NCI-H2196 treated with DMSO at 0.1 percent for 48 hours (cell line): Measurements from ENCODE around the gene CDNF.
"Not testable (repeated sequence)": the region's sequence is repeated elsewhere in the genome, so short reads cannot be mapped to it uniquely, and the experiment has no call there.

Source experiments
- DNase-seq: peaks from one replicate; lab custom pipeline; 2025; ENCODE audit not compliant: unreplicated experiment; lab: John Stamatoyannopoulos, UW

CDNF gene

GRCh38 chr10:14839305-14839695 lies 1.5 kb upstream of the CDNF start:
- no peak for DNase-seq

DNA sequence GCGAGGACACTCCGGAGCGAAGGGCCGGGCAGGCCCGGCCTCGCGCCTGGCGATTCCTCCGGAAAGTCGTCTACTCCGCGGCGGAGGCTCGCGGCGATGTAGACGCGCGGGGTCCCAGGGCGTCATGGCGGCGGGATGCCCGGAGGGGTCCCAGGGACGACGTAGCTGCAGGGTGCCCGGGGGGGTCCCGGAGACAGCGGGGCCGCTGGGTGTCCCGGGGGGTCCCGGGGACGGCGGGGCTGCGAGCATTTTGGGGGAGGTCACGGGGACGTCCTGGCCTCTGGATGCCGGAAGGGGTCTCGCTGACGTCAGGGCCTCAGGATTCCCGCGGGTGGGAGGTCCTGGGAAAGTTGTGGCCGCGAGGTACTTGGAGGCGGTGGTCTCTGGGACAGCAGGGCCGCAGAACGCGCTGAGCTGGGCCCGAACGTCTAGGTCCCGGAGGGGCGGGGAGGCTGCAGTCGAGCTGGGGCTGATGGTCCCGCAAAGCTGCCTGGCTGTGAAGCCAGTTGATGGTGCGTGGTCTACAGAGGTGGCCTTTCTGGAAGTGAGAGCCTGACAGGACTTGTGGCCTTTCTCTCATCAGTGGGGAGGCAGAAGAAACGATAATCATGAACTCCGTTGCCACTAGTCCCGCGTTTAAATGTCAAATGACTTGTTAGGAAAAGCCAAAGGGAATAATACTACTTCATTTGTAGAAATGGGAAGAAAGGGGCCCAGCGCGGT lies 906 bp upstream of the CDNF start:
- DNase-seq = no peak

GRCh38 chr10:14837003-14837756 lies 657 bp downstream of the CDNF start:
- no peak for DNase-seq

DNA sequence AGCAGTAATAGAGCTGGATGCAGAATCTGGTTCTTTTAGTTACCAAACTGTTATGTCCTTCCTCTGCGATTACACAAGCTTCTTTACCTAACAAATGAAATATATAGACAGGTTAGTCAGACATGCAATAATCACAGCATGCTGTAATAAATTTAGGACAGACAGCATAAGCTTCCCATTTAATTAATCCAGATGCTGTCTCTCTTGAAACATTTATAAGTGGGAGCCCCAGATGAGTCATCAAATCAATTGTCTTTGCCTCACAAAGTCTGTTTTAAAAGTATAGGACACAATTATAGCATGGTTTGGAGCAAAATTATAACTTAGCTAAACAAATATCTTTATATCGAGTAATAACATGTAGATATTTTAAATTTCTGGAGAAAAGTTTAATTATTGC lies 1.6 kb downstream of the CDNF start:
- DNase-seq = no peak

- no peak for DNase-seq
Observed at GRCh38 chr10:14833106-14833505, 4.7 kb downstream of the CDNF start.

DNA sequence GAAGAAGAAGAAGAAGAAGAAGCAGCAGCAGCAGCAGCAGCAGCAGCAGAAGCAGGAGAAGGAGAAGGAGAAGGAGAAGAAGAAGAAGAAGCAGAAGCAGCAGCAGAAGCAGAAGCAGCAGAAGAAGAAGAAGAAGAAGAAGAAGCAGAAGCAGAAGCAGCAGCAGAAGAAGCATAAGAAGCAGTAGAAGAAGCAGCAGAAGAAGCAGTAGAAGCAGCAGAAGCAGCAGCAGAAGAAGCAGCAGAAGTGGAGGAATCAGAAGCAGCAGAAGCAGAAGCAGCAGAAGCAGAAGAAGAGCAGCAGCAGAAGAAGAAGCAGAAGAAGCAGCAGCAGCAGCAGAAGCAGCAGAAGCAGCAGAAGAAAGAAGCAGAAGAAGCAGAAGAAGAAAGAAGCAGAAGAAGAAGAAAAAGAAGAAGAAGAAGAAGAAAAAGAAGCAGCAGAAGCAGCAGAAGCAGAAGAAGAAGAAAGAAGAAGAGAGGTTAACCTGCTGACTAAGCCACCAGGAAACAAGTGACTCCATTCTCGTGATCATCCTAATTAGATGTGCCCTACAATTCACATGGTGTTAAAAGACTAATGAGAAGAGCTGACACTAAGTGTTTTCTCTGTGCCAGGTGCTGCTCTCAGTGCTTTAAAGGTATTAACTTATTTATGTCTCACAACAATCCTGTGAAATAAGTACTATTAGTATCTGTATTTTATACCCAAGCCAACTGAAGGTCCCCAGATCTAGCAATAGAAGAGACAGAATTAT lies 11.6 kb downstream of the CDNF start:
- no peak for DNase-seq

DNA sequence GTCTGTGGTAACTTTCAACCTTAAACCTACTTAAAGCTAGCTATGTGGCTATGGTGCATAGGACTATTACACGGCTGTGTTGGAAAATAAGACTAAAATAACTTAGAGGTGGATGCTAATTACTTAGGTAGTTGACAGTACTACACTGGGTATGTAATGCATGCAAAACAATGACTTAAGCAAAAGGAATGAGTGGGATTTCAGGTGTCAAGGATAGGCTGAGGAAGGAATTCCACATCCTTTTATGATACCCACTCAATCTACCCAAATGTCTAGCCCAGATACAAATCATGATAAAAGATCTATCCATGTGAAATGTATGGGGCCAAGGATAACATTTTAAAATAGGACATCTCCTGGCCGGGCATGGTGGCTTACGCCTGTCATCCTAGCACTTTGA lies 13.9 kb downstream of the CDNF start:
- no peak for DNase-seq

DNA sequence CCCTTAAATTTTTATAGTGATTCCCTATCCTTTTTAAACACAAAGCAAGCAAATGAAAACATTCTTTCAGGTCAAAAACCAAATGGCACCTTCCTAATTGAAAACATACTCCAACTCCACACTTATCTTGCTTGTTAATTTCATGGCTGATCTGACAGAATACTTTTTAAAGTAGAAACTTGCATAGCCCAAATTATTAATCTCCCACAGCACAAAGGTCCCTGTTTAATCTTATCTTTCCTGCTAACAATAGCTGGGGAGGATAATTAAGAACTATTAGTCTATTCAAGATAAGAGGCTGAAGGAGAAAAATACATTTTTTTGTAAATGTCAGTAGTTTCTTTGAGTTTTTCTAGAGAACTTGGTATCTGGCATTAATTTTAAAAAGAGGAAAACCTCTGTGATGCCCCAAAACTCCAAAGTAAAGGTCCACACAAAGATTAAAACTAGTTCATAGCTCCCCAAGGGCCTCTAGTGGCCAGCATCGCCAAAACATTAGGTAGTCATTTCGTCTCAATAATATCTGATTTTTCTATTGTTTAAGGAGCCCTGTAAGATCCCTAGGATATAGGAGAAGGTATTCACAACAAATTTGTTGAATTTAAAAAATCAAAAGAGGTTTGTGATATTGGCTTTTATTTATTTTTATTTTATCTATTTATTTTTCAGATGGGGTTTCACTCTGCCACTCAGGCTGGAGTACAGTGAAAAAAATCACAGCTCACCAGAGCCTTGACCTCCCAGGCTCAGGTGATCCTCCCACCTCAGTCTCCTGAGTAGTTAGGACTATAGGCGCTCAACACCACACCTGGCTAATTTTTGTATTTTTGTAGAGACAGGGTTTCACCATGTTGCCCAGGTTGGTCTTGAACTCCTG lies 14.7 kb downstream of the CDNF start:
- DNase-seq = no peak

DNA sequence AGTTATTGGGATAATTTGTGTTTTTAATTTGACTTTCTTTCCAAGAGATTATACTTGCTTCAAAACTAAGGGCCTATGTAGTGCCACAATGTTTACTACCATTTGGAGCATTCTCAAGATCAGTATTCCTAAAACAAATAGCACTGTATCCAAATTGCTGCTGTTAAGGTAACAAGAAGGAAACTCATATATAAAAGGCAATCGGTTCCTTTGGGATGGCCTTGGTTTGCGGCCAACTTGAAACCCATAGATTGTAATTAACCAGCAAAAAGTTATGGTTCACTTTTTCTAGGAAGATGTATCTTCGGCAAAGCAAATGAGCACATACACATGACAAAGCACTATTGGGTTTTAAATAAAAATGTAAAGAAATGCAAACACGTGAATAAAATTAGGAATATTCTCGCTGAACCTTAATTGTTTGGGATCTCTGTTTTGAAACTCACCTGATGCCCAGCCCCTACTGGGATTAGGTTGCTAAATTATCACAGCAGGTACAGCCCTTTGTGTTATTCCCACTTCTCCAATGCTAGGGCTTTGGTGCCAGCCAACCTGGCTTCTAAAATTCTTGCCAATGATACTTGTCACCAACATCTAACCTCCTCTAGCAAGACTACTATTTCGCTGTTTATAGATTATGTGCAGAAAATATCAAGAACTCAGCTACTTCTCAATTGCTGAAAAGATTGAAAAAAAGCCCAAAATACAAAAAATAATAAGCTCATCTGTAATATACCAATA lies 16.0 kb downstream of the CDNF start:
- DNase-seq = no peak

- no peak for DNase-seq
Observed at GRCh38 chr10:14820775-14821154, 17.1 kb downstream of the CDNF start.

DNA sequence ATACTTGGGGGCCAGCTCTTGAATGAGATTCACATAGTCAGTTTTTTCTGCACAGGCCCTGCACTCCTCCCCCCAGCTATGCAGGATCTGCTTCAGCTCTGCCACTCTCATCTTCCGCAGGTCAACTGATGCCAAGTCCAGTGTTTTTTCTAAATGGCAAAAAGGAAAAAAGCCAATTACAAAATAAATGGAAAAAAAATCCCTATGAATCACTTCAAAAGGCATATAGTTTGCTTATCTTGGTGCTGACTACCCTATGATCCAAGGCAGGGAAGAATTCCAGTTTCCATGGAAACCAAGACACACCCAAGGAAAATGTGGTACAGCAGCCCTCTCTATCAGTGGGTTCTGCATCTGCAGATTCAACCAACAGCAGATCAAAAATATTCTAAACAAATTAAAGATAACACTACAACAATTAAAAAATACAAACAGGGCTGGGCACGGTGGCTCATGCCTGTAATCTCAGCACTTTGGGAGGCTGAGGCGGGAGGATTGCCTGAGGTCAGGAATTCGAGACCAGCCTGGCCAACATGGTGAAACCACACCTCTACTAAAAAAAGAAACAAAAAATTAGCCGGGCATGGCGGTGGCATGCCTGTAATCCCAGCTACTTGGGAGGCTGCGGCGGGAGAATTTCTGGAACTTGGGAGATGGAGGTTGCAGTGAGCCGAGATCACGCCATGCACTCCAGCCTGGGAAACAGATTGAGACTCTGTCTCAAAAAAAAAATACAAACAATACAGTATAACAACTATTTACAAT lies 17.6 kb downstream of the CDNF start:
- DNase-seq = no peak

GRCh38 chr10:14816717-14817116 lies 21.1 kb downstream of the CDNF start:
- DNase-seq = not testable (repeated sequence)

DNA sequence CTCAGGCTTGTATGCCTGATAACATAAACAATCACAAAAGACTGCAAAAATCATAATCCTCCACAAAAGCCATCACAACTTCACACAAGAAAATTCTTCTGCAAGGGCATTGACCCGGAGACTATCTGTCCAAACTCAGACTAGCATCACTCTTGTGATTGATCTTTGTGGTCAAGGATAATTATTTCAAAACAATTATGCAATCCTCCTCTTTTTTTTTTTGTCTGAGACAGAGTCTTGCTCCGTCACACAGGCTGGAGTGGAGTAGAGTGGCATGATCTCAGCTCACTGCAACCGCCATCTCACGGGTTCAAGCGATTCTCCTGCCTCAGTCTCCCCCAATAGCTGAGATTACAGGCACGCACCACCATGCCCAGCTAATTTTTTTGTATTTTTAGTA lies 22.2 kb downstream of the CDNF start:
- no peak for DNase-seq

- DNase-seq = no peak
Observed at GRCh38 chr10:14812271-14812670, 25.6 kb downstream of the CDNF start.

- DNase-seq = no peak
Observed at GRCh38 chr10:14810969-14811953, 26.6 kb downstream of the CDNF start.

DNA sequence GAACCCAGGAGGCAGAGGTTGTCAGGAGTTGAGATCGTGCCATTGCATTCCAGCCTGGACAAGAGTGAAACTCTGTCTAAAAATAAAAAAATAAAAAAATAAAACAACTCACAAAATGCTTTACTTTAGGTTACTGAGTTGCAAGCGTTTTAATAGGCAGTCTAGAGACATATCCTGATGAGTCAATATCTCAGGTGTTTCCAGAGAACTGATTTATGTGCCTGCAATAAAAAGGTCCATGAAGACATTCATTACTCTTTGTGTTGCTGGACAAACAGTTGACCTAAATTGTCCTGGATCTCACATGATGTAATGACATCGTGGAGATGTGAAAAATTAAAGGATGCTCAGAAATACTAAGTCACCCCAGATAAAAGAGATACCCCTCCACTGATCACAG lies 31.5 kb downstream of the CDNF start:
- no peak for DNase-seq

- no peak for DNase-seq
Observed at GRCh38 chr10:14803827-14804226, 34.0 kb downstream of the CDNF start.

- no peak for DNase-seq
Observed at GRCh38 chr10:14801723-14802122, 36.1 kb downstream of the CDNF start.
